Thoracic aorta (tissue), 2 donors: ENCODE results near the gene EHMT1. TPM values are rescaled to one million over a fixed set of nuclear protein-coding genes. Genes with fewer than 3 reads are reported as not detected.

Source experiments
- ATAC-seq: fragments of 150-250 bp; one replicate; pipeline ENCODE4 v1.8.0; 2017; ENCODE audit warnings: low read depth; ENCODE audit not compliant: insufficient number of reproducible peaks, low FRiP score
- DNase-seq: peaks from one replicate; pipeline ENCODE4 v3.0.0-alpha.2; 2020; ENCODE audit warnings: low spot score
- H3K27ac ChIP-seq, 2 donors: fragments of 200-600 bp; sonication (generic); 1 replicate in 1 of 2; 2 replicates in 1 of 2; pipeline ENCODE4 v1.5.1; 2016; ENCODE audit warnings: mild to moderate bottlenecking in 2 of 2, moderate library complexity in 2 of 2
- H3K27me3 ChIP-seq: fragments of 200-600 bp; sonication (generic); replicated peaks from 2 replicates; pipeline ENCODE4 v1.6.0; 2016; ENCODE audit warnings: mild to moderate bottlenecking; ENCODE audit not compliant: insufficient read depth
- H3K36me3 ChIP-seq: fragments of 200-600 bp; sonication (generic); one replicate; pipeline ENCODE4 v1.5.1; 2016
- H3K4me1 ChIP-seq, 2 donors: fragments of 200-600 bp; sonication (generic); 1 replicate in 1 of 2; 2 replicates in 1 of 2; pipeline versions ENCODE4 v1.5.1 to v1.6.0; 2016; ENCODE audit warnings: low read depth in 2 of 2, mild to moderate bottlenecking in 1 of 2; ENCODE audit not compliant: control insufficient read depth in 1 of 2
- H3K4me3 ChIP-seq: fragments of 200-600 bp; sonication (generic); 2 replicates; pipeline ENCODE4 v1.5.1; 2016; ENCODE audit warnings: mild to moderate bottlenecking
- H3K9me3 ChIP-seq: fragments of 200-600 bp; sonication (generic); 2 replicates; pipeline ENCODE4 v1.5.1; 2016
- CTCF ChIP-seq: fragments of 200-600 bp; sonication (generic); IDR thresholded peaks from one replicate; pipeline ENCODE4 v1.5.1; 2019; ENCODE audit warnings: antibody characterized with exemption
- total RNA-seq, 2 donors: library from RNA; depleted of rRNA; stranded (reverse); fragments of >200 nt; gene quantifications; one replicate each; pipeline versions ENCODE4 v1.1.0 to v1.2.3, GENCODE V29; 2016

EHMT1 gene
- total RNA-seq, 2 donors from 2014 or later, result 67.6 to 150 TPM

- Histone ChIP-seq H3K27me3 (no peaks in the 10 kb centered on the region), H3K27ac (no peak overlapping the region), H3K4me3 (no peak overlapping the region), H3K9me3 (no peaks in the 10 kb centered on the region), H3K4me1 (no peaks in the 10 kb centered on the region), H3K36me3 (peaks cover 68% of the 10 kb centered on the region)
- TF ChIP-seq CTCF, result no peak
- no peak for ATAC-seq
- DNase-seq, result no peak
Measured at GRCh38 chr9:137813167-137813566, 194.4 kb downstream of the EHMT1 start.

GRCh38 chr9:137813651-137814415 lies 195.0 kb downstream of the EHMT1 start:
- TF ChIP-seq CTCF, result no peak
- ATAC-seq (no peak), DNase-seq (no peak)
- no peaks in the 10 kb centered on the region for H3K27me3 ChIP-seq
- peaks cover 70% of the 10 kb centered on the region for H3K36me3 ChIP-seq
- no peak overlapping the region for H3K27ac ChIP-seq
- no peaks in the 10 kb centered on the region for H3K9me3 ChIP-seq
- no peak overlapping the region for H3K4me3 ChIP-seq
- H3K4me1 ChIP-seq, result no peaks in the 10 kb centered on the region

- Histone ChIP-seq H3K9me3 (no peaks in the 10 kb centered on the region), H3K36me3 (peaks cover 63% of the 10 kb centered on the region), H3K27me3 (no peaks in the 10 kb centered on the region), H3K4me3 (no peak overlapping the region), H3K4me1 (no peaks in the 10 kb centered on the region), H3K27ac (no peak overlapping the region)
- ATAC-seq, result no peak
- no peak for TF ChIP-seq CTCF
- no peak for DNase-seq
Measured at GRCh38 chr9:137814436-137814835, 195.6 kb downstream of the EHMT1 start.

- no peak for DNase-seq
- H3K9me3 ChIP-seq, result no peaks in the 10 kb centered on the region
- ATAC-seq, result no peak
- H3K36me3 ChIP-seq, result peaks cover 63% of the 10 kb centered on the region
- no peak overlapping the region for H3K27ac ChIP-seq
- no peaks in the 10 kb centered on the region for H3K27me3 ChIP-seq
- TF ChIP-seq CTCF, result no peak
- H3K4me3 ChIP-seq, result no peak overlapping the region
- H3K4me1 ChIP-seq, result no peaks in the 10 kb centered on the region
Measured at GRCh38 chr9:137814841-137815240, 196.0 kb downstream of the EHMT1 start.

- H3K36me3 ChIP-seq, result peaks cover 68% of the 10 kb centered on the region
- TF ChIP-seq CTCF, result no peak
- ATAC-seq (no peak), DNase-seq (no peak)
- no peaks in the 10 kb centered on the region for H3K27me3 ChIP-seq
- no peaks in the 10 kb centered on the region for H3K9me3 ChIP-seq
- no peak overlapping the region for H3K4me3 ChIP-seq
- H3K27ac ChIP-seq, result no peak overlapping the region
- H3K4me1 ChIP-seq, result no peaks in the 10 kb centered on the region
Measured at GRCh38 chr9:137815256-137816255, 196.8 kb downstream of the EHMT1 start.
